Uterus (tissue), 2 donors: ENCODE measurements around the gene B3GALNT2.

Experiments used
- POLR2A ChIP-seq, 2 donors: fragments of 450-650 bp; IDR thresholded peaks; one replicate each; pipeline ENCODE4 v1.6.1; 2016; ENCODE audit warnings: antibody characterized with exemption in 2 of 2, mild to moderate bottlenecking in 1 of 2, moderate library complexity in 1 of 2
- TF ChIP-seq, protein P1 (sequence below), 4 experiments: fragments of 200-600 bp in 2 of 4; fragments of 450-650 bp in 2 of 4; sonication (generic) in 2 of 4; IDR thresholded peaks; one replicate each; pipeline ENCODE4 v1.5.1; 2016 to 2019; ENCODE audit warnings: antibody characterized with exemption in 4 of 4, mild to moderate bottlenecking in 2 of 4, moderate library complexity in 1 of 4

DNA sequence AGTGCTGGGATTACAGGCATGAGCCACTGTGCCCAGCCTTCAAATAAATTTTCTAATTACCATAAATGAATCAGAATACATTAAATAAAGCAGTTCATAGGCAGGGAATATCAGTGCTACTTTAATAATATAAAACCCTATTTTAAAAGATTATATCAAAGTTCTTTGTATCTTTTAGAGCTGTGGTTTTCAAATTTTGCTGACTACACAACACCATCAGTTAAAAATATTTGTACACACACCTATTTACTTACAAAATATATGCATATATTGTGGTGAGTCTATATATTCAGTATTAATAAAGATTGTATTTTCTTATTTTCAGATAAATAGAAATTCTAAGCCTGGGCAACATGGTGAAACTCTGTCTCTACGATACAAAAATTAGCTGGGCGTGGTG is 18.7 kb downstream of the B3GALNT2 start:
- TF ChIP-seq, protein P1, sequence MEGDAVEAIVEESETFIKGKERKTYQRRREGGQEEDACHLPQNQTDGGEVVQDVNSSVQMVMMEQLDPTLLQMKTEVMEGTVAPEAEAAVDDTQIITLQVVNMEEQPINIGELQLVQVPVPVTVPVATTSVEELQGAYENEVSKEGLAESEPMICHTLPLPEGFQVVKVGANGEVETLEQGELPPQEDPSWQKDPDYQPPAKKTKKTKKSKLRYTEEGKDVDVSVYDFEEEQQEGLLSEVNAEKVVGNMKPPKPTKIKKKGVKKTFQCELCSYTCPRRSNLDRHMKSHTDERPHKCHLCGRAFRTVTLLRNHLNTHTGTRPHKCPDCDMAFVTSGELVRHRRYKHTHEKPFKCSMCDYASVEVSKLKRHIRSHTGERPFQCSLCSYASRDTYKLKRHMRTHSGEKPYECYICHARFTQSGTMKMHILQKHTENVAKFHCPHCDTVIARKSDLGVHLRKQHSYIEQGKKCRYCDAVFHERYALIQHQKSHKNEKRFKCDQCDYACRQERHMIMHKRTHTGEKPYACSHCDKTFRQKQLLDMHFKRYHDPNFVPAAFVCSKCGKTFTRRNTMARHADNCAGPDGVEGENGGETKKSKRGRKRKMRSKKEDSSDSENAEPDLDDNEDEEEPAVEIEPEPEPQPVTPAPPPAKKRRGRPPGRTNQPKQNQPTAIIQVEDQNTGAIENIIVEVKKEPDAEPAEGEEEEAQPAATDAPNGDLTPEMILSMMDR (IDR thresholded peaks at IDR 0.05) = no peak
- no peak for TF ChIP-seq POLR2A (IDR thresholded peaks at IDR 0.05)
